HepG2 (cell line): ENCODE data around the gene HSPE1. TPM values are rescaled to one million over a fixed set of nuclear protein-coding genes. Genes with fewer than 3 reads are reported as not detected.

ENCODE experiments used
- ARID5B ChIP-seq: IDR thresholded peaks from 2 replicates; pipeline ENCODE4 v1.4.0; 2020; ENCODE audit warnings: mild to moderate bottlenecking, missing genetic modification reagents
- HDAC1 ChIP-seq: sonication (generic); formaldehyde crosslinking; IDR thresholded peaks from 2 replicates; pipeline ENCODE4 v1.5.1; 2020; ENCODE audit warnings: mild to moderate bottlenecking, missing genetic modification reagents
- POGZ ChIP-seq: sonication (generic); formaldehyde crosslinking; IDR thresholded peaks from 2 replicates; pipeline ENCODE4 v1.4.0; 2020; ENCODE audit warnings: mild to moderate bottlenecking, missing genetic modification reagents
- SIN3B ChIP-seq: fragments of 150-350 bp; IDR thresholded peaks from 2 replicates; pipeline ENCODE4 v1.6.1; 2014; ENCODE audit warnings: low read length
- SMC3 ChIP-seq: IDR thresholded peaks from 2 replicates; pipeline ENCODE4 v1.6.1; 2011; ENCODE audit warnings: low read length, improper control_type of control experiment
- STAG1 ChIP-seq: sonication (generic); formaldehyde crosslinking; IDR thresholded peaks from 2 replicates; pipeline ENCODE4 v1.4.0; 2020; ENCODE audit warnings: missing genetic modification reagents
- TAF15 ChIP-seq: fragments of 200-400 bp; formaldehyde crosslinking; IDR thresholded peaks from one replicate; pipeline ENCODE4 v1.6.1; 2018; ENCODE audit warnings: mild to moderate bottlenecking, low read depth, low read length; ENCODE audit not compliant: poor library complexity, severe bottlenecking
- TOPORS ChIP-seq: sonication (generic); formaldehyde crosslinking; IDR thresholded peaks from 2 replicates; pipeline ENCODE4 v1.8.0; 2023; ENCODE audit warnings: mild to moderate bottlenecking, missing genetic modification reagents
- ZBTB40 ChIP-seq, 2 experiments: fragments of 450-650 bp in 1 of 2; sonication (generic) in 1 of 2; formaldehyde crosslinking in 1 of 2; IDR thresholded peaks; 2 replicates each; pipeline versions ENCODE4 v1.6.1 to v1.8.0; 2016 to 2022; ENCODE audit warnings: antibody characterized with exemption in 1 of 2, mild to moderate bottlenecking in 1 of 2, missing genetic modification reagents in 1 of 2
- ZNF101 ChIP-seq: sonication (generic); formaldehyde crosslinking; IDR thresholded peaks from 2 replicates; pipeline ENCODE4 v1.4.0; 2020; ENCODE audit warnings: mild to moderate bottlenecking, low read depth, missing genetic modification reagents, borderline replicate concordance
- ZNF276 ChIP-seq: sonication (generic); formaldehyde crosslinking; IDR thresholded peaks from 2 replicates; pipeline ENCODE4 v1.4.0; 2020; ENCODE audit warnings: mild to moderate bottlenecking, low read depth, missing genetic modification reagents
- ZNF3 ChIP-seq: IDR thresholded peaks from 2 replicates; pipeline ENCODE4 v1.7.0; 2017; ENCODE audit warnings: inconsistent platforms
- ZNF768 ChIP-seq: sonication (generic); formaldehyde crosslinking; IDR thresholded peaks from 2 replicates; pipeline ENCODE4 v1.4.0; 2020; ENCODE audit warnings: missing genetic modification reagents
- ZNF773 ChIP-seq: sonication (generic); formaldehyde crosslinking; IDR thresholded peaks from 2 replicates; pipeline ENCODE4 v1.4.0; 2020; ENCODE audit warnings: missing genetic modification reagents, borderline replicate concordance
- polyA plus RNA-seq, 8 experiments: library from polyadenylated mRNA; depleted of rRNA in 3 of 8; stranded (reverse) in 7 of 8; unstranded in 1 of 8; fragments of >200 nt; fragmentation: Illumina TruSeq in 4 of 8; extraction: Trizol in 4 of 8; gene quantifications; 2 replicates each; pipeline versions ENCODE4 v1.2.1 to v1.2.3, GENCODE V29; 2011 to 2016; ENCODE audit warnings: low read depth in 4 of 8, missing spikeins in 1 of 8, mixed read lengths in 1 of 8; ENCODE audit not compliant: insufficient read depth in 1 of 8
- total RNA-seq, 5 experiments: library from RNA; depleted of rRNA; stranded (reverse); fragments of >200 nt; fragmentation: Illumina TruSeq; extraction: Trizol; gene quantifications; 2 replicates each; pipeline ENCODE4 v1.2.3, GENCODE V29; 2016; ENCODE audit warnings: low read depth in 1 of 5

Gene HSPE1
- total and polyA plus RNA-seq, 2 of the 13 experiments (the other 11 are each of a cell fraction or from before 2014, with no cell fraction given) = 244 to 823 TPM

GRCh38 chr2:197453123-197453913 lies 46.9 kb upstream of the HSPE1 start, which contains the start of gene COQ10B (continued):
- TF ChIP-seq STAG1 (CRISPR knock-in tag) = peak; percentile 43; the same call in 1 of the 2 replicates
- peak; percentile 7; the same call in 1 of the 2 replicates for TF ChIP-seq SMC3
- peak; percentile 61; the same call in 1 of the 2 replicates for TF ChIP-seq ZNF773 (CRISPR knock-in tag)
- peak; percentile 78; the same call in 1 of the 2 replicates for TF ChIP-seq ZNF276 (CRISPR knock-in tag)
- TF ChIP-seq HDAC1 (CRISPR knock-in tag) = peak; percentile 89
- TF ChIP-seq TOPORS = no peak
- no peak for TF ChIP-seq TAF15
- TF ChIP-seq ZBTB40 (IDR thresholded peaks at IDR 0.05) = no peak
- no peak; the same call in none of the 2 replicates for TF ChIP-seq ZBTB40 (CRISPR knock-in tag; IDR thresholded peaks at IDR 0.05)
- no peak for TF ChIP-seq SIN3B
- peak; percentile 64 for TF ChIP-seq ARID5B (CRISPR knock-in tag)
- TF ChIP-seq ZNF3 (CRISPR knock-in tag) = peak; percentile 42; the same call in 1 of the 2 replicates
- peak; percentile 77; the same call in 1 of the 2 replicates for TF ChIP-seq POGZ (CRISPR knock-in tag)
- TF ChIP-seq ZNF768 (CRISPR knock-in tag) = peak; percentile 64; the same call in 1 of the 2 replicates
- TF ChIP-seq ZNF101 (CRISPR knock-in tag) = no peak
